H1 (cell line): ENCODE results near the gene SSPN. TPM values are rescaled to one million over a fixed set of nuclear protein-coding genes. Genes with fewer than 3 reads are reported as not detected.

ENCODE experiments used
- CTCF ChIA-PET: fragments of 300-600 bp; sonication (Branson Sonifier 250); formaldehyde crosslinking; loops from one replicate; lab custom pipeline; 2021; ENCODE audit not compliant: partially characterized antibody; lab: Charles Lee
- POLR2A ChIA-PET: fragments of 300-600 bp; sonication (Branson Sonifier 250); formaldehyde crosslinking; loops from one replicate; lab custom pipeline; 2021; ENCODE audit warnings: inconsistent platforms; ENCODE audit not compliant: partially characterized antibody; lab: Charles Lee
- DNase-seq, 2 experiments: peaks; one replicate each; pipeline versions ENCODE4 v3.0.0 to v3.0.0-alpha.2; 2010 to 2022; ENCODE audit warnings: low spot score in 2 of 2, low read depth in 1 of 2, mixed read lengths in 1 of 2
- FAIRE-seq: peaks from 2 replicates; lab custom pipeline; 2011; peaks lifted over from hg19 to GRCh38; lab: Jason Lieb, UNC
- H2AFZ ChIP-seq: 2 replicates; pipeline ENCODE4 v1.8.1; 2012; ENCODE audit warnings: low read length, inconsistent platforms
- H2AK5ac ChIP-seq: 2 replicates; pipeline ENCODE4 v1.6.1; 2013; ENCODE audit warnings: low read depth, low read length
- H2BK120ac ChIP-seq: replicated peaks from 2 replicates; pipeline ENCODE3; 2013; ENCODE audit warnings: low read depth, low read length, inconsistent platforms
- H2BK12ac ChIP-seq: 2 replicates; pipeline ENCODE4 v1.6.1; 2013; ENCODE audit warnings: low read depth, low read length
- H2BK15ac ChIP-seq: 2 replicates; pipeline ENCODE4 v1.6.1; 2013; ENCODE audit warnings: low read length
- H2BK20ac ChIP-seq: 2 replicates; pipeline ENCODE4 v1.6.1; 2013; ENCODE audit warnings: low read length
- H2BK5ac ChIP-seq: 2 replicates; pipeline ENCODE4 v1.6.1; 2013; ENCODE audit warnings: low read depth, low read length
- H3K14ac ChIP-seq: 2 replicates; pipeline ENCODE4 v1.6.1; 2013; ENCODE audit warnings: inconsistent platforms; ENCODE audit not compliant: insufficient read length
- H3K18ac ChIP-seq: 2 replicates; pipeline ENCODE4 v1.6.1; 2013; ENCODE audit warnings: low read length; ENCODE audit errors: extremely low read depth
- H3K23ac ChIP-seq: 2 replicates; pipeline ENCODE4 v1.6.1; 2013; ENCODE audit warnings: inconsistent platforms; ENCODE audit not compliant: insufficient read length
- H3K23me2 ChIP-seq: 2 replicates; pipeline ENCODE4 v1.6.1; 2013; ENCODE audit warnings: low read depth, low read length
- H3K27ac ChIP-seq: 2 replicates; pipeline ENCODE4 v1.6.1; 2011; ENCODE audit warnings: low read depth, low read length, inconsistent platforms
- H3K27me3 ChIP-seq, 4 experiments: replicated peaks in 1 of 4; 1 replicate in 1 of 4; 2 replicates in 3 of 4; pipeline versions ENCODE4 v1.6.1 to v1.8.1; 2011 to 2013; ENCODE audit warnings: low read length in 3 of 4, mild to moderate bottlenecking in 3 of 4, inconsistent platforms in 2 of 4, mixed read lengths in 2 of 4, moderate library complexity in 1 of 4; ENCODE audit not compliant: control insufficient read depth in 3 of 4, insufficient read depth in 3 of 4; ENCODE audit errors: extremely low read depth in 1 of 4
- H3K36me3 ChIP-seq, 4 experiments: 2 replicates each; pipeline versions ENCODE4 v1.6.1 to v1.8.1; 2011 to 2013; ENCODE audit warnings: mild to moderate bottlenecking in 4 of 4, low read length in 3 of 4, moderate library complexity in 2 of 4, control low read depth in 1 of 4, inconsistent platforms in 1 of 4; ENCODE audit not compliant: insufficient read depth in 4 of 4, control insufficient read depth in 2 of 4
- H3K4ac ChIP-seq: replicated peaks from 2 replicates; pipeline ENCODE3; 2013; ENCODE audit warnings: low read length, low read depth, mixed read lengths, inconsistent platforms; ENCODE audit not compliant: insufficient read length
- H3K4me1 ChIP-seq, 4 experiments: replicated peaks in 1 of 4; 1 replicate in 1 of 4; 2 replicates in 3 of 4; pipeline versions ENCODE4 v1.6.1 to v1.8.1; 2011 to 2013; ENCODE audit warnings: low read length in 3 of 4, inconsistent platforms in 2 of 4, mixed read lengths in 1 of 4; ENCODE audit not compliant: insufficient read depth in 4 of 4, control insufficient read depth in 3 of 4
- H3K4me2 ChIP-seq, 2 experiments: 2 replicates each; pipeline versions ENCODE4 v1.6.1 to v1.8.1; 2011 to 2013; ENCODE audit warnings: low read depth in 2 of 2, low read length in 2 of 2, control low read depth in 1 of 2, inconsistent platforms in 1 of 2, mild to moderate bottlenecking in 1 of 2; ENCODE audit not compliant: insufficient read depth in 1 of 2
- H3K4me3 ChIP-seq, 4 experiments: fragments of 200-600, 300-600 bp in 1 of 4; sonication (generic), shearing (Covaris generic), sonication (Bioruptor Twin) in 1 of 4; 2 replicates each; pipeline versions ENCODE4 v1.5.1 to v1.8.1; 2011 to 2016; ENCODE audit warnings: low read length in 4 of 4, low read depth in 3 of 4, control low read depth in 2 of 4, inconsistent platforms in 2 of 4, mild to moderate bottlenecking in 2 of 4, mixed read lengths in 1 of 4, moderate library complexity in 1 of 4; ENCODE audit not compliant: insufficient read depth in 2 of 4; ENCODE audit errors: extremely low read depth in 1 of 4
- H3K56ac ChIP-seq: replicated peaks from 2 replicates; pipeline ENCODE3; 2013; ENCODE audit warnings: low read depth, mild to moderate bottlenecking, mixed read lengths, low read length, inconsistent platforms; ENCODE audit not compliant: insufficient read length
- H3K79me1 ChIP-seq: 2 replicates; pipeline ENCODE4 v1.6.1; 2013; ENCODE audit warnings: low read depth, low read length, control low read depth
- H3K79me2 ChIP-seq, 2 experiments: 2 replicates each; pipeline versions ENCODE4 v1.6.1 to v1.8.1; 2012 to 2013; ENCODE audit warnings: low read length in 2 of 2, mild to moderate bottlenecking in 2 of 2, inconsistent platforms in 1 of 2; ENCODE audit not compliant: insufficient read depth in 2 of 2, control insufficient read depth in 1 of 2
- H3K9ac ChIP-seq, 4 experiments: replicated peaks in 1 of 4; 1 replicate in 1 of 4; 2 replicates in 3 of 4; pipeline versions ENCODE4 v1.6.1 to v1.8.1; 2011 to 2013; ENCODE audit warnings: low read depth in 3 of 4, low read length in 3 of 4, control low read depth in 2 of 4, mild to moderate bottlenecking in 2 of 4, moderate library complexity in 2 of 4, inconsistent platforms in 1 of 4; ENCODE audit errors: extremely low read depth in 1 of 4
- H3K9me3 ChIP-seq, 2 experiments: 2 replicates each; pipeline versions ENCODE4 v1.6.1 to v1.8.1; 2012 to 2013; ENCODE audit warnings: mild to moderate bottlenecking in 2 of 2, moderate library complexity in 2 of 2, control low read depth in 1 of 2, inconsistent platforms in 1 of 2, low read depth in 1 of 2, low read length in 1 of 2, mixed read lengths in 1 of 2; ENCODE audit not compliant: insufficient read depth in 2 of 2
- H4K20me1 ChIP-seq, 2 experiments: replicated peaks in 1 of 2; 2 replicates each; pipeline versions ENCODE3 to v1.8.1; 2011 to 2013; ENCODE audit warnings: inconsistent platforms in 2 of 2, low read length in 2 of 2, mild to moderate bottlenecking in 1 of 2; ENCODE audit not compliant: insufficient read depth in 2 of 2, control insufficient read depth in 1 of 2
- H4K5ac ChIP-seq: 2 replicates; pipeline ENCODE4 v1.6.1; 2013; ENCODE audit warnings: low read length, low read depth, mixed read lengths, inconsistent platforms; ENCODE audit not compliant: insufficient read length
- H4K8ac ChIP-seq: 2 replicates; pipeline ENCODE4 v1.8.0; 2013; ENCODE audit warnings: mild to moderate bottlenecking, moderate library complexity, low read length, inconsistent platforms; ENCODE audit not compliant: insufficient read depth; ENCODE audit errors: extremely low read depth
- H4K91ac ChIP-seq: replicated peaks from 2 replicates; pipeline ENCODE3; 2013; ENCODE audit warnings: low read length, mixed read lengths, inconsistent platforms; ENCODE audit not compliant: insufficient read length
- CEBPB ChIP-seq: IDR thresholded peaks from 2 replicates; pipeline ENCODE4 v1.6.1; 2012; ENCODE audit warnings: low read depth, low read length
- EP300 ChIP-seq, 2 experiments: IDR thresholded peaks; 1 replicate in 1 of 2; 2 replicates in 1 of 2; pipeline ENCODE4 v1.6.1; 2011 to 2012; ENCODE audit warnings: low read depth in 2 of 2, low read length in 2 of 2, mild to moderate bottlenecking in 2 of 2, borderline replicate concordance in 1 of 2, inconsistent platforms in 1 of 2, moderate library complexity in 1 of 2
- GTF2F1 ChIP-seq: IDR thresholded peaks from 2 replicates; pipeline ENCODE4 v1.6.1; 2012; ENCODE audit warnings: low read depth, low read length, improper control_type of control experiment, borderline replicate concordance
- KDM4A ChIP-seq: IDR thresholded peaks from one replicate; pipeline ENCODE4 v1.7.1; 2012; ENCODE audit warnings: low read depth, mild to moderate bottlenecking, moderate library complexity, low read length, inconsistent platforms; ENCODE audit not compliant: severe bottlenecking
- SAP30 ChIP-seq: fragments of 300-600 bp; sonication (generic); IDR thresholded peaks from 2 replicates; pipeline ENCODE4 v1.7.1; 2012; ENCODE audit warnings: low read length, moderate library complexity, mild to moderate bottlenecking, inconsistent platforms; ENCODE audit not compliant: insufficient read depth, insufficient replicate concordance
- YY1 ChIP-seq: IDR thresholded peaks from 2 replicates; pipeline ENCODE4 v1.6.1; 2011; ENCODE audit warnings: low read depth, mild to moderate bottlenecking, low read length
- WGBS, 2 experiments: shearing (Covaris generic) in 1 of 2; methylation state at CpG; one replicate each; pipeline versions ENCODE4 v1.1.6 to v1.1.7; 2013 to 2015; ENCODE audit warnings: low lambda C conversion rate in 2 of 2, mixed read lengths in 2 of 2, inconsistent platforms in 1 of 2, low coverage in 1 of 2, missing lambda C conversion rate in 1 of 2; ENCODE audit not compliant: insufficient replicate concordance in 2 of 2, insufficient coverage in 1 of 2, insufficient read length in 1 of 2; ENCODE audit errors: extremely low coverage in 1 of 2, missing lambda C conversion rate in 1 of 2; 5-methylcytosine and 5-hydroxymethylcytosine counted together
- polyA plus RNA-seq, 7 experiments: library from polyadenylated mRNA; depleted of rRNA in 3 of 7; stranded (reverse) in 5 of 7; unstranded in 2 of 7; fragments of >200 nt in 5 of 7; fragments of 200-250 nt in 2 of 7; gene quantifications; 1 replicate in 5 of 7; 2 replicates in 1 of 7; 4 replicates in 1 of 7; pipeline versions ENCODE4 v1.2.1 to v1.2.3, GENCODE V29; 2011 to 2013; ENCODE audit warnings: missing spikeins in 2 of 7, mixed read lengths in 2 of 7
- total RNA-seq: library from RNA; stranded (reverse); fragmentation: NEBNext Ultra II Directional; extraction: Animal tissue kit (Norgen Biotek cat#: 25700); gene quantifications from 2 replicates; pipeline ENCODE4 v1.2.1, GENCODE V29; 2021
- TF ChIP-seq, protein P1 (sequence below): IDR thresholded peaks from 2 replicates; pipeline ENCODE4 v1.6.1; 2011; ENCODE audit warnings: low read depth, mild to moderate bottlenecking, low read length; ENCODE audit not compliant: insufficient read depth
- TF ChIP-seq, protein P2 (sequence below): IDR thresholded peaks from 2 replicates; pipeline ENCODE4 v1.6.1; 2012; ENCODE audit warnings: inconsistent platforms

The SSPN gene
- total and polyA plus RNA-seq, 2 of the 8 experiments (the other 6 are each of a cell fraction or from before 2014, with no cell fraction given) = 0.86 to 1.8 TPM

DNA sequence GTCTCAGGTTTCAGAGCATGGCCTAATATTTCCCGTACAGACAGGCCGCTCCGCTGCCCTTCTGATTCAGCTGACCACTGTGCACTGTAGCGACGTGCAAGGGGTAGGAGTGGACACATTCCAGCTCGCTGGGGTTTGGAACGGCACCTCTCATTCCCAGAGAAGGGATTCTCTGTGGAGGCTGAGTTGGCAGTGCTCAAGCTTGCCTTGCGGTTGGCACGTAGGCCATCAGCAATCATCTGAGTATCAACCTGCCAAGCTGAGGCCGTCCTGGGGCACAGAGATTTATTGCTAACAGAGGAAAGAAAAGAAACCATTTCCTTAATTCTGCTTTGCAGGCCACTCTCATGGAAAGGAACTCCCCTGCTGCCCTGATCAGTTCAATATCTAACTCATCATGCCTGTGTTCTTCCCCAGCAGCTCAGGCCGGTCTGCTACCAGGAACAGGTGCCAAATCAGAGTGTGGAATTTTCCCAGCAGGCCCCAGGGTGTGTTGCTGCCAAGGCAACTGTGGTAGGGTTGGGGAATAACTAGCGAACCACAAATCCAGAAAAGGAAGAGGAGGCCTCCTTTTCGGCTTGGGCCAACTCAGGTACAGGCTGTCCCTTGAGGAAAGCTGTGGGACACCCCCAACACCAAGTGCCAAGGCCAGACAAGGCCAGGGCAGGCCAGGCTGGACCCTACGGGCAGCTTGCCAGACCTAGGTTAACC, 92.5 kb downstream of the SSPN start:
- H3K27me3 ChIP-seq = no peaks in the 10 kb centered on the region
- H3K23ac ChIP-seq = no peak overlapping the region
- H4K91ac ChIP-seq = no peak overlapping the region
- FAIRE-seq = no peak
- H2AK5ac ChIP-seq = no peak overlapping the region
- POLR2A ChIA-PET = no interaction called here
- H3K4ac ChIP-seq = no peak overlapping the region
- H2BK20ac ChIP-seq = no peak overlapping the region
- no peak for DNase-seq
- H3K4me2 ChIP-seq = no peak overlapping the region
- CTCF ChIA-PET = interaction anchor here (0.8 to 1.9 kb wide), 6 partner anchors 9 to 188 kb away, joined by 3 to 4 read pairs (median 3); no protein-coding TSS in a partner anchor
- no peak overlapping the region for H3K27ac ChIP-seq
- no peaks in the 10 kb centered on the region for H3K9me3 ChIP-seq
- WGBS, 2 experiments = 97% methylated on average over 14 of the region's 14 CpGs; no CpG with 5 or more reads in 1 of the 2 experiments
- H3K36me3 ChIP-seq = no peaks in the 10 kb centered on the region
- no peak overlapping the region for H3K4me3 ChIP-seq
- H4K8ac ChIP-seq = no peak overlapping the region
- H3K18ac ChIP-seq = no peak overlapping the region
- no peak overlapping the region for H2BK15ac ChIP-seq
- H4K20me1 ChIP-seq = no peaks in the 10 kb centered on the region
- no peaks in the 10 kb centered on the region for H3K79me1 ChIP-seq
- no peak overlapping the region for H2BK12ac ChIP-seq
- no peaks in the 10 kb centered on the region for H3K4me1 ChIP-seq
- no peaks in the 10 kb centered on the region for H3K79me2 ChIP-seq
- no peaks in the 10 kb centered on the region for H3K23me2 ChIP-seq
- no peak overlapping the region for H2BK120ac ChIP-seq
- no peak overlapping the region for H2AFZ ChIP-seq
- no peak overlapping the region for H2BK5ac ChIP-seq
- no peak overlapping the region for H3K56ac ChIP-seq
- no peak for TF ChIP-seq KDM4A
- TF ChIP-seq CEBPB = no peak
- TF ChIP-seq, protein P1, sequence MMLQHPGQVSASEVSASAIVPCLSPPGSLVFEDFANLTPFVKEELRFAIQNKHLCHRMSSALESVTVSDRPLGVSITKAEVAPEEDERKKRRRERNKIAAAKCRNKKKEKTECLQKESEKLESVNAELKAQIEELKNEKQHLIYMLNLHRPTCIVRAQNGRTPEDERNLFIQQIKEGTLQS = no peak
- no peak for TF ChIP-seq YY1
- no peak for TF ChIP-seq EP300 (IDR thresholded peaks at IDR 0.05; ENCODE audit: borderline replicate concordance in 1 of 2, low read depth in 2 of 2, low read length in 2 of 2)
- TF ChIP-seq, protein P2, sequence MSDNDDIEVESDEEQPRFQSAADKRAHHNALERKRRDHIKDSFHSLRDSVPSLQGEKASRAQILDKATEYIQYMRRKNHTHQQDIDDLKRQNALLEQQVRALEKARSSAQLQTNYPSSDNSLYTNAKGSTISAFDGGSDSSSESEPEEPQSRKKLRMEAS = no peak
- no peak for TF ChIP-seq GTF2F1
- TF ChIP-seq SAP30 = no peak
- TF ChIP-seq, all 59 proteins: peak for 0
- no peak overlapping the region for H3K9ac ChIP-seq
- no peak overlapping the region for H3K14ac ChIP-seq
- no peak overlapping the region for H4K5ac ChIP-seq
